HepG2 (cell line): ENCODE data around the gene SSNA1. TPM values are rescaled to one million over a fixed set of nuclear protein-coding genes. Genes with fewer than 3 reads are reported as not detected.
A peak's percentile ranks its signal among the peaks of the same experiment; 100 is the strongest.

ENCODE experiments used
- FOXO1 ChIP-seq: sonication (generic); formaldehyde crosslinking; IDR thresholded peaks from 2 replicates; pipeline ENCODE4 v1.4.0; 2020; ENCODE audit warnings: missing genetic modification reagents
- HNRNPLL ChIP-seq: fragments of 200-400 bp; formaldehyde crosslinking; IDR thresholded peaks from 2 replicates; pipeline ENCODE4 v1.6.1; 2017; ENCODE audit warnings: mild to moderate bottlenecking, low read depth, low read length; ENCODE audit not compliant: poor library complexity, severe bottlenecking
- PLRG1 ChIP-seq: fragments of 450-650 bp; conservative IDR thresholded peaks from 2 replicates; pipeline ENCODE4 v1.6.1; 2016
- RFXANK ChIP-seq: IDR thresholded peaks from 2 replicates; pipeline ENCODE4 v1.6.1; 2016
- SNAI1 ChIP-seq: sonication (generic); formaldehyde crosslinking; IDR thresholded peaks from 2 replicates; pipeline ENCODE4 v1.5.0; 2020; ENCODE audit warnings: mild to moderate bottlenecking, missing genetic modification reagents, borderline replicate concordance
- TAF15 ChIP-seq: fragments of 200-400 bp; formaldehyde crosslinking; IDR thresholded peaks from one replicate; pipeline ENCODE4 v1.6.1; 2018; ENCODE audit warnings: mild to moderate bottlenecking, low read depth, low read length; ENCODE audit not compliant: poor library complexity, severe bottlenecking
- TCF12 ChIP-seq, 2 experiments: fragments of 450-650 bp in 1 of 2; sonication (generic) in 1 of 2; formaldehyde crosslinking in 1 of 2; IDR thresholded peaks; 2 replicates each; pipeline versions ENCODE4 v1.6.1 to v1.8.0; 2017 to 2022; ENCODE audit warnings: antibody characterized with exemption in 1 of 2, mild to moderate bottlenecking in 1 of 2, missing genetic modification reagents in 1 of 2, moderate library complexity in 1 of 2
- ZNF121 ChIP-seq: sonication (generic); formaldehyde crosslinking; IDR thresholded peaks from 2 replicates; pipeline ENCODE4 v1.5.0; 2020; ENCODE audit warnings: mild to moderate bottlenecking, missing genetic modification reagents
- ZNF614 ChIP-seq: IDR thresholded peaks from 2 replicates; pipeline ENCODE4 v1.6.1; 2018; ENCODE audit warnings: missing biosample characterization, missing genetic modification reagents, inconsistent platforms, borderline replicate concordance
- ZNF7 ChIP-seq: IDR thresholded peaks from 2 replicates; pipeline ENCODE4 v1.6.1; 2016; ENCODE audit warnings: missing biosample characterization, missing genetic modification reagents
- ZNF75D ChIP-seq: sonication (generic); formaldehyde crosslinking; IDR thresholded peaks from 2 replicates; pipeline ENCODE4 v1.8.1; 2023; ENCODE audit warnings: missing genetic modification reagents, mild to moderate bottlenecking, borderline replicate concordance
- polyA plus RNA-seq, 8 experiments: library from polyadenylated mRNA; depleted of rRNA in 3 of 8; stranded (reverse) in 7 of 8; unstranded in 1 of 8; fragments of >200 nt; fragmentation: Illumina TruSeq in 4 of 8; extraction: Trizol in 4 of 8; gene quantifications; 2 replicates each; pipeline versions ENCODE4 v1.2.1 to v1.2.3, GENCODE V29; 2011 to 2016; ENCODE audit warnings: low read depth in 4 of 8, missing spikeins in 1 of 8, mixed read lengths in 1 of 8; ENCODE audit not compliant: insufficient read depth in 1 of 8
- total RNA-seq, 5 experiments: library from RNA; depleted of rRNA; stranded (reverse); fragments of >200 nt; fragmentation: Illumina TruSeq; extraction: Trizol; gene quantifications; 2 replicates each; pipeline ENCODE4 v1.2.3, GENCODE V29; 2016; ENCODE audit warnings: low read depth in 1 of 5
- TF ChIP-seq, protein P1 (sequence below): sonication (generic); formaldehyde crosslinking; IDR thresholded peaks from 2 replicates; pipeline ENCODE4 v1.5.1; 2020; ENCODE audit warnings: mild to moderate bottlenecking, missing genetic modification reagents, moderate library complexity
- TF ChIP-seq, protein P2 (sequence below): sonication (generic); formaldehyde crosslinking; IDR thresholded peaks from 2 replicates; pipeline ENCODE4 v1.5.0; 2020; ENCODE audit warnings: missing genetic modification reagents, mild to moderate bottlenecking, borderline replicate concordance
- TF ChIP-seq, protein P3 (sequence below): sonication (generic); formaldehyde crosslinking; IDR thresholded peaks from 2 replicates; pipeline ENCODE4 v1.4.0; 2020; ENCODE audit warnings: missing genetic modification reagents
- TF ChIP-seq, protein P4 (sequence below): sonication (generic); formaldehyde crosslinking; IDR thresholded peaks from 2 replicates; pipeline ENCODE4 v1.4.0; 2020; ENCODE audit warnings: mild to moderate bottlenecking, low read depth, missing genetic modification reagents

Gene SSNA1
- total and polyA plus RNA-seq, 2 of the 13 experiments (the other 11 are each of a cell fraction or from before 2014, with no cell fraction given) = 35.9 to 49.4 TPM

DNA sequence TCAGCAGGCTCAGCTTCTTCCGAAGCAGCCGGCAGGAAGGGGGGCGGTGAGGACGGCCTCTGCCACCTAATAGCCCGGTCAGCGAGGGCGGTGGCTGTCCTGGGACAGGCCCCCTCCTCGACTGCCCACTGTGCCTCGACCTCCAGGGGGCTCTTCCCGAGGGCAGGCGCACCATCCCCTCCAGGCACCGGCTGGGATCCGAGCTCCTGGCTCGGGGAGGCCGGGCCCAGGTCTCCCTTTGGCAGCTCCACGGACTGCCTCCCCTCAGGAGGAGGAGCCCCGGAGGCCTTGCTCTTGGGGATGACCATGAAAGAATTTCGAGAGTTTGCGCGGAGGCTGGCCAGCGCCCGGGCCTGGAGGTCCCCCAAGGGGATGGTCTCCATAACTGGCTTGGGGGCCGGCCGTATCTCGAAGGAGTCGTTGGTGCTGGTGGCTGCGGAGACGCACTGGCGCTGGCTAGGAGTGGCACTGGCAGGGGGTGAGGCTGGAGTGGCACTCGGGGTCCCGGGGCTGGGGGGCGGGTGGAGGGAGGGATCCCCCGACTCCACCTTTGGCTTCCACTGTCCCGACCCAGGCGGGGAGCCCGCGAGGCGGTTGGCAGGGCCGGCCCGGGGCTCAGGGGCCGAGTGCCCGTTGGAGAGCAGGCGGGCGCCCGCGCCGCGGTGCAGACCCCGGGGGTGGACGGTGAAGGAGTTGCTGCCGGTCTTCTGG lies 11.1 kb downstream of the SSNA1 start (continued):
- TF ChIP-seq, protein P1, sequence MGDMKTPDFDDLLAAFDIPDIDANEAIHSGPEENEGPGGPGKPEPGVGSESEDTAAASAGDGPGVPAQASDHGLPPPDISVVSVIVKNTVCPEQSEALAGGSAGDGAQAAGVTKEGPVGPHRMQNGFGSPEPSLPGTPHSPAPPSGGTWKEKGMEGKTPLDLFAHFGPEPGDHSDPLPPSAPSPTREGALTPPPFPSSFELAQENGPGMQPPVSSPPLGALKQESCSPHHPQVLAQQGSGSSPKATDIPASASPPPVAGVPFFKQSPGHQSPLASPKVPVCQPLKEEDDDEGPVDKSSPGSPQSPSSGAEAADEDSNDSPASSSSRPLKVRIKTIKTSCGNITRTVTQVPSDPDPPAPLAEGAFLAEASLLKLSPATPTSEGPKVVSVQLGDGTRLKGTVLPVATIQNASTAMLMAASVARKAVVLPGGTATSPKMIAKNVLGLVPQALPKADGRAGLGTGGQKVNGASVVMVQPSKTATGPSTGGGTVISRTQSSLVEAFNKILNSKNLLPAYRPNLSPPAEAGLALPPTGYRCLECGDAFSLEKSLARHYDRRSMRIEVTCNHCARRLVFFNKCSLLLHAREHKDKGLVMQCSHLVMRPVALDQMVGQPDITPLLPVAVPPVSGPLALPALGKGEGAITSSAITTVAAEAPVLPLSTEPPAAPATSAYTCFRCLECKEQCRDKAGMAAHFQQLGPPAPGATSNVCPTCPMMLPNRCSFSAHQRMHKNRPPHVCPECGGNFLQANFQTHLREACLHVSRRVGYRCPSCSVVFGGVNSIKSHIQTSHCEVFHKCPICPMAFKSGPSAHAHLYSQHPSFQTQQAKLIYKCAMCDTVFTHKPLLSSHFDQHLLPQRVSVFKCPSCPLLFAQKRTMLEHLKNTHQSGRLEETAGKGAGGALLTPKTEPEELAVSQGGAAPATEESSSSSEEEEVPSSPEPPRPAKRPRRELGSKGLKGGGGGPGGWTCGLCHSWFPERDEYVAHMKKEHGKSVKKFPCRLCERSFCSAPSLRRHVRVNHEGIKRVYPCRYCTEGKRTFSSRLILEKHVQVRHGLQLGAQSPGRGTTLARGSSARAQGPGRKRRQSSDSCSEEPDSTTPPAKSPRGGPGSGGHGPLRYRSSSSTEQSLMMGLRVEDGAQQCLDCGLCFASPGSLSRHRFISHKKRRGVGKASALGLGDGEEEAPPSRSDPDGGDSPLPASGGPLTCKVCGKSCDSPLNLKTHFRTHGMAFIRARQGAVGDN = peak; percentile 44; the same call in 1 of the 2 replicates
- TF ChIP-seq FOXO1 (CRISPR knock-in tag) (no peak), TCF12 (IDR thresholded peaks at IDR 0.05) (no peak), TCF12 (CRISPR knock-in tag; IDR thresholded peaks at IDR 0.05) (no peak), HNRNPLL (peak; percentile 9), ZNF7 (CRISPR knock-in tag) (no peak), ZNF75D (CRISPR knock-in tag) (no peak), ZNF121 (CRISPR knock-in tag) (no peak), SNAI1 (CRISPR knock-in tag) (no peak), RFXANK (no peak), PLRG1 (no peak), ZNF614 (CRISPR knock-in tag) (no peak), TAF15 (no peak)
- TF ChIP-seq, protein P2, sequence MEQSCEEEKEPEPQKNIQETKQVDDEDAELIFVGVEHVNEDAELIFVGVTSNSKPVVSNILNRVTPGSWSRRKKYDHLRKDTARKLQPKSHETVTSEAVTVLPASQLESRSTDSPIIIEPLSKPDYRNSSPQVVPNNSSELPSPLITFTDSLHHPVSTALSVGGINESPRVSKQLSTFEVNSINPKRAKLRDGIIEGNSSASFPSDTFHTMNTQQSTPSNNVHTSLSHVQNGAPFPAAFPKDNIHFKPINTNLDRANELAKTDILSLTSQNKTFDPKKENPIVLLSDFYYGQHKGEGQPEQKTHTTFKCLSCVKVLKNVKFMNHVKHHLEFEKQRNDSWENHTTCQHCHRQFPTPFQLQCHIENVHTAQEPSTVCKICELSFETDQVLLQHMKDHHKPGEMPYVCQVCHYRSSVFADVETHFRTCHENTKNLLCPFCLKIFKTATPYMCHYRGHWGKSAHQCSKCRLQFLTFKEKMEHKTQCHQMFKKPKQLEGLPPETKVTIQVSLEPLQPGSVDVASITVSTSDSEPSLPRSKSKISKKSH (CRISPR knock-in tag) = no peak
- TF ChIP-seq, protein P3, sequence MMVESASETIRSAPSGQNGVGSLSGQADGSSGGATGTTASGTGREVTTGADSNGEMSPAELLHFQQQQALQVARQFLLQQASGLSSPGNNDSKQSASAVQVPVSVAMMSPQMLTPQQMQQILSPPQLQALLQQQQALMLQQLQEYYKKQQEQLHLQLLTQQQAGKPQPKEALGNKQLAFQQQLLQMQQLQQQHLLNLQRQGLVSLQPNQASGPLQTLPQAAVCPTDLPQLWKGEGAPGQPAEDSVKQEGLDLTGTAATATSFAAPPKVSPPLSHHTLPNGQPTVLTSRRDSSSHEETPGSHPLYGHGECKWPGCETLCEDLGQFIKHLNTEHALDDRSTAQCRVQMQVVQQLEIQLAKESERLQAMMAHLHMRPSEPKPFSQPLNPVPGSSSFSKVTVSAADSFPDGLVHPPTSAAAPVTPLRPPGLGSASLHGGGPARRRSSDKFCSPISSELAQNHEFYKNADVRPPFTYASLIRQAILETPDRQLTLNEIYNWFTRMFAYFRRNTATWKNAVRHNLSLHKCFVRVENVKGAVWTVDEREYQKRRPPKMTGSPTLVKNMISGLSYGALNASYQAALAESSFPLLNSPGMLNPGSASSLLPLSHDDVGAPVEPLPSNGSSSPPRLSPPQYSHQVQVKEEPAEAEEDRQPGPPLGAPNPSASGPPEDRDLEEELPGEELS (CRISPR knock-in tag) = no peak
- TF ChIP-seq, protein P4, sequence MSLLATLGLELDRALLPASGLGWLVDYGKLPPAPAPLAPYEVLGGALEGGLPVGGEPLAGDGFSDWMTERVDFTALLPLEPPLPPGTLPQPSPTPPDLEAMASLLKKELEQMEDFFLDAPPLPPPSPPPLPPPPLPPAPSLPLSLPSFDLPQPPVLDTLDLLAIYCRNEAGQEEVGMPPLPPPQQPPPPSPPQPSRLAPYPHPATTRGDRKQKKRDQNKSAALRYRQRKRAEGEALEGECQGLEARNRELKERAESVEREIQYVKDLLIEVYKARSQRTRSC (CRISPR knock-in tag) = no peak
